NCI-H510A (cell line): ENCODE results near the gene NEDD4L.
"Not testable (repeated sequence)": the region's sequence is repeated elsewhere in the genome, so short reads cannot be mapped to it uniquely, and the experiment has no call there.

Experiments used
- DNase-seq: peaks from one replicate; lab custom pipeline; 2025; lab: John Stamatoyannopoulos, UW

NEDD4L gene

DNA sequence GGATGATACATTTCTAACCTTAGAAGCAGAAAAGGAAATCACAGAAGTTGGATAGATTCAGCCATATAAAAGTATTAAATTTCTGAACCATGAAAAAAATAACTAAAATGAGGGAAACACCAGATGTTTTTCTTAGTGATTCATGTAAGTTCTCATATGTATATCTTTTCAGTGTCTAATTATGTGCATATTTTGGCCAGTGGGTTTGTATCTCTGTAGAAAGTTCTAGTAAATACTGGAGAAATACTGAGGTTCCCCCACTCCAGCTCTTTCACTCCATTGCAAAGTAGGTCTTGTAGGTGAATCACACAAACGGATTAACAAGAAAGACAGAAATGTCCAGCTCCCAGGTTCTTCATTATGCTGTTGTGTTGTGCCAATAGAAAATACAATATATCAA lies 222.3 kb downstream of the NEDD4L start:
- DNase-seq = no peak

DNA sequence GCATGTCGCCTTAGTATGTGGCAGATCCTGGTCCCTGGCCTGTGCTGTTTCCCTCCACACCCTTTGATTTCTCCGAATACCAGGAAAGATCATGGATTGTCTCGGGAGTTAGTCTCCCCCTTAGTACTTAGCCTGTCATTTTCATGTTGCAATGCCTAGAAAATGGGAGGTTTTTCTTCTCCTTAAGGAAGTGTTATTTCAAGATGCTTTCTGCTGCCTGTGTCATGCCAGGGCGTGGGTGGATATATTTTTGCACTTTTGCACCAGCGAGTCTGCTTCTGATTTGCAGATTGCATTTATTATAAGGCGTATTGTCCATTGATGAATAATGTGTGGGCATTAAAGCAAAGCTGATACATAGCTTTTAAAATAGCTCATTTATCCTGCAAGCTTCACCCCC lies 223.5 kb downstream of the NEDD4L start:
- DNase-seq = no peak

DNA sequence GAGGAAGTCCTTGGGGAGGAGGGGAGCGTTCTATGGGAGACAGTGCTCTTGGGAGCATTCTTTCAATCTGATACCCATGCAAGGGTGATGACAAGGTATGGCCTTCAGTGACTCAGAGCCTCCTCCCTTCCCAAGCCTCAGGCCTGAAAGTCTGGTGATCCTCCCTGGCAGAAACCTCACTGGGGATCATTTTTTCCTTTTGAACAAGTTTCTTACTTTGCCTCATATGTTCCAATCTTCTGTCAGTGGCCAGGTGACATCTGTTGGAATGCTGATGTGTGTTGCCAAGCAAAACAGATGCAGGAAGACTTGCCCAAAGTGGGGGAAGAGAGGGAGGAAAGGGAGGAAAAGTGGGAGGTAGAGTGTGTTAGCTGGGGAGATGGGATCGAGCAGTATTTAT lies 224.8 kb downstream of the NEDD4L start:
- no peak for DNase-seq

DNA sequence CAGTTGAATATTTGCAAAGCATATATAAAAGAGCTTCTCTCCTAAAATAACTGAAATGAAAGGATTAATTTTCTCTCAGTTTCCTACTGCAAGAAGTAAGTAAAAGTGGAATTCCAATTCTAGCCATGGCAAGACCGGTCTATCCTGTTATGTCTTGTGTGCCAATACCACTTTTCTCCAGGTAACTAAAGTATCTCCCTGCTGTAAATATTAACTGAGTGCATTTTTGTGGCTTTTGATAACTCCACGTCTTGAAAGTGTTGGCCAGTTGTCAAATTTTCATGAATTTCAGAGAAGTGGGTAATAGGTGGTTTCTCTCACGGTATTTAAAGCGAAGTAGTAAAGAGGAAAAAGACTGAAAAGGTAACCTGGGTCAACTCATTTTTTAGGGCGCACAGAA lies 225.9 kb downstream of the NEDD4L start:
- DNase-seq = no peak

DNA sequence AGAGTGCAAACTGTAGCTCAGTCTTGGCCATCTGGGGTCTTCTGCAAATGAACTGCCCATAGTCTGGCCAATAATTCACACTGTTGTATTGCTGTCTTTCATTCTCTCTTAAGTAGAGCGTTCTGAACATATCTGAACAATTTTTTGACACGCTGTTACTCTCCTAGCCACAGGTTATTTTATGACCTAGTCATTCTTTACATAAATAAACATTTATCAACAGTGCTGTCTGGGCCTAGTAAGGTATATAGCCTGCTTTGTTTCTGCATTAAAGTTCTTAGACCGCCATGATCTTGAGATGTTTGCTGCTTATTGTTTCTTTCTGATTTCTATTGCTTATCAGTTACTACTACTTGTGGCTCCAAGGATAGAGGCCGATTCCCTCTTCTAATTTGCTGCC lies 226.4 kb downstream of the NEDD4L start:
- no peak for DNase-seq

DNA sequence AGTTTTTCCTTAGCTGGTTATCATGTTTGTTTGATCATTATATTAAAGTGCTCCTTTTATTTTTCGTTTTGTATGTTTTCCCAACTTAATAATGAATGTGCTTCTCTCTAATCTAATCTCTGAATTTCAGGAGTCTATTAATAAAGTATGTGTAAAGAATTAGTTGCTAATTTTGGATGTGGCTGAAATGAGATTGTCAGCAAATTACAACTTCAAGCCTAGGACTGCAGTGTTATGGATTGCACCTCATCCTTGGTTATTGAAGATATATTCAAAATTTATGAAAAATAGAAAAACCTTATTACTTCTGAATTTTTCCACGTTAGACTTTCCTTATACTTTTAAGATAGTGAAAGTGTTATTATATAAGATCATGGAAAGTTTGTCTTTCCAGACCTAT lies 227.7 kb downstream of the NEDD4L start:
- no peak for DNase-seq

DNA sequence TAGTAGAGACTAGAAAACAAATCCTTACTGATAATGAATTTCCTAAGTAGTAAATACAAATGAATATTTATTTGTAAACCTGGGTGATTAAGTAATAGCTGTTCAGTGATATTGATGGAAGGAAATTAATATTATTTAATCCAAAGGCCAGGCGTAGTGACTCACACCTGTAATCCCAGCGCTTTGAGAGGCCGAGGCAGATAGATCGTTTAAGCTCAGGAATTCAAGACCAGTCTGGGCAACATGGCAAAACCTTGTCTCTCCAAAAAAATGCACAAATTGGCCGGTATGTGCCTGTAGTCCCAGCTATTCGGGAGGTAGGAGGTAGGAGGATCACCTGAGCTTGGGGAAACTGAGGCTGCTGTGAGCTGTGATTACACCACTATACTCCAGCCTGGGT lies 228.2 kb downstream of the NEDD4L start:
- no peak for DNase-seq

DNA sequence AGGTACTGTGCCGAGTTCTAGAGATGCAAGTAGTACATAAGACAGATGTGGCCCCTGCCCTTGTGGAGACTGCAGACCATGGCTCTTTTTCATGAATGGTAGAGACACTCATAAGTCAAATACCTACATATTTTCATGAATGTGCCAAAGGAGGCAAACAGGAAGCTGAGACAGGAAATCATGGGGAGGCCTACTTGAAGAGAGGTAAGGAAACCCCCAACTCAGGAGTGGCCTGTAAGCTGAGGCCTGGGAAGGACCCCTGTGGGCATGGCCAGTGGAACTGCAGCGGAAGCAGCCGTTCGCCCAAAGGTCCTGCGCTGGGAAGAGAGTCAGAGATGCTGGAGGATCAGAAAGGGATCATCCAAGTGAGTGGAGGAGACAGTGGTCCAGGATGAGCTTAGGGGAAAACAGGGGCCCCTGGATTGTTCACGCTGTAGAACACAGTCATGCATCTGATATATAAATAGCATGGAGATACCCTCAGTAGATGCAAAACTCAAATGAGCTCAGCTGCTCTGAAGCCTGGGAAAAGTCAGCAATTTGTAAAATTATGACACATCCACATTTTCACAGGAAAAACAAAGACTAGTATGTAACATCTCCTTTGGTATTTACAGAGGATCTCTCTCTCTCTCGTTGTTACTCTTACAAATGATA lies 228.9 kb downstream of the NEDD4L start:
- no peak for DNase-seq

DNA sequence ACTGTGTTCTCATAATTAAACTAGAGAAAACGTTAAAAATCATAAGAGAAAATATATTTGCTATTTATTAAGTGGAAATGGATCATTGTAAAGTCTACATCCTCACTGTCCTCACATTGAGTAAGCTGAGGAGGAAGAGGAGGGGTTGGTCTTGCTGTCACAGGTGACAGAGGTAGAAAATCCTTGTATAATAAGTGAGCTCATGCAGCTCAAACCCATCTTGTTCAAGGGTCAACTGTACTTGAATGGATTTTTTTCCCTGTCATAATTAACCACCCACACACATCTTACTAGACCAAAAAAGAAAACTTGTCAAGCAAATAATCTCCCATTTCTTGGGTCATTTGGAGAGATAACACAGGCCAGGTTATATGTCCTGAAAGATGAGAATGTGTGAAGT lies 231.2 kb downstream of the NEDD4L start:
- DNase-seq = no peak

DNA sequence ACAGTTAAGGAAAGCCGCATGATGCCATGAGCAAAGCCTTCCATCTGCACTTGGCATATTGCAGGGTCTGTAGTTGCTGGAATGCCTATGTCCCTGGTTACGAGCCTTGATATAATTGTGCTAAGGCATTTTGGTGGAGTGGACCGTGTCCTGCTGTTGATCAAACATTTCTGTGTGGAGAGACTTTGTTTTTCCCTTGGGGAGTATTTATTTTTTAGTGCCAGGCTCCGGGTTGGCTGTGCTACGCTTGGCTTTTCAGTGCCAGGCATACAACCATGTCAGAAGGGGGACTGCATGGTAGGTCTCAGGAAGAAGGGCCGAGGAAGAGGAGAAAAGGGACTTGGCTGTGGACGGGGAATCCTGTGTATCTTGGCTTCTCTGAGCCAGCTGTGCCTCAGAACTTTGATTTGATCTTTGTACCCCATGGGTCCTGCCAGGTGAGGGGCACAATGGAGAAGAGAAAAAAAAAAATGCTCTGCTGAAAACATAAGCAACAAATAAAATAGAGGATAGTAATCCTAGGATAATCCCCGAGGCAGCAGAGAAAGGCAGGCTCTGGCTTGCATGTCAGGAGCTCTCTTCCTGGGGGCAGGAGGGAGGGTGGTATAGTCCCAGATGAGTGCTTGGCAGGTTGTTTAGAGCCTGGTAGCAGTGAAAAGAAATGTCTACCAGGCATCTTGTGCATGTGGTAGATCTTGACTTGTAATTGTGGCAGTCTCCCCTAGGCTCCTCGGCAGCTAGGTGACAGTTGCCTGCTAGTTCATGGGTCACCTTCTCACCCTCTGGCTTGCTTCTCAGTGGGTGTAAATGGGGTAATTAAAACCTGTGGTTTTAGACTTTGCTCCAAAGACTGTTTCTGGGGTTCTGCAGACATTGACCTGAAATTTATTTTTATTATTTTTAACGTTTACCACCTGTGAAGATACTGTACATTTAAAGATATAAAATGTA lies 233.0 kb downstream of the NEDD4L start:
- DNase-seq = no peak

DNA sequence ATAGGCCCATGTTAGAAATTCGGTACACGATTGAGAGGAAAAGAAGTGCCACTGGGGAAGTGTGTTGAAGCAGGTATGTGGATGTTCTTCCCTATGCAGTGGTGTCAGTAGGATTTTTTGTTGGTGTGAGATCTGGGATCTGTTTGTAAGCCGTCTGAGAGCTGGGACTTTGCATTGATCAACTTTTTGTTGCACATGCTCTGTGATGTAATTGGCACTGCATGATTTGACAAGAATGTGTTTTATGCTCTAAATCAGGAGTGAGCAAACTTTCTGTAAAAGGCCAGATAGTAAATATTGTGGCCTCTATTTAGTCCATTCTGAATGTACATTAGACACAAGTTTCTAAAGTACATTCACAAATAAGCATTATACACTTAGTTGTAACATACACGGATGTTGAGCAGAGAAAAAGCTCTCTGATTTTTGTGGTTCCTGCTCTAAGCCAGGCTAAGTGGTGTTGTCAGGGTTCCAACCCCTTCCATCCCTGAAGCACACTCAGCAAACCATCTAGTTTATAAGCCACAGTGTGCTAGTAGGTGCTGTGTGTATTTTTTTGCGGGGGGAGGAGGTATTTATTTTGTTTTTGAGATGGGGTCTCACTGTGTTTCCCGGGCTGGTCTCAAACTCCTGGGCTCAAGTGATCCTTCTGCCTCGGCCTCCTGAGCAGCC lies 235.6 kb downstream of the NEDD4L start:
- DNase-seq = no peak

DNA sequence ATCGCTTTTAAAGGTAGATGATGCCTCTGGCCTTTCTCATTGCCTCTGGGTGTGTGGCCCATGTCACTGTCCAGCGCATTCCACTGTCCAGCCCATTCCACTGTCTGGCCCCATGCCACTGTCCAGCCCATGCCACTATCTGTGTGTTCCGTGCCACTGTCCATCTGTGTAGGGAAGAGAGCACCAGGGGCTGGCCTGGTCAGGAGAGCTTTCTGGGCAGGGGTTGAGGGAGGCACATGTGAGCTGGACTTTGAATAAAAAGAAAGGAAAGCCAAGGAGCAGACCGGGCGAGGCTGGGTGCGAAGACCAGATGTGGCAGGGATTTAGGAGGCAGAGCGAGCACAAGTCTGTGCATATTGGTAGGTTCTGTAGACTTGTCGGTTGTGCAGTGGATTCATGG lies 236.2 kb downstream of the NEDD4L start:
- DNase-seq = no peak

DNA sequence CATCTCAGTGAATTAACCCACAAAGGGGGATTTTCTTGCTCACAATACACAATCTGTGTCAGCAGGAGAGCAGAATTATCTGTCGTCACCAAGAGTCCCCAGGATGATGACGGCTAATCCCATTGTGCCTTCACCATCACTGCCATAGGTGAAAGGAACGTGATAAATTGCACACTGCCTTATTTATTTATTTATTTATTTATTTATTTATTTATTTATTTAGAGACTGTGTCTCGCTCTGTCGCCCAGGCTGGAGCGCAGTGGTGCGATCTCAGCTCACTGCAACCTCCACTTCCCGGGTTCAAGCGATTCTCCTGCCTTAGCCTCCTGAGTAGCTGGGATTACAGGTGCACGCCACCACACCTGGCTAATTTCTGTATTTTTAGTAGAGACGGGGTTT lies 238.8 kb downstream of the NEDD4L start:
- DNase-seq = not testable (repeated sequence)

DNA sequence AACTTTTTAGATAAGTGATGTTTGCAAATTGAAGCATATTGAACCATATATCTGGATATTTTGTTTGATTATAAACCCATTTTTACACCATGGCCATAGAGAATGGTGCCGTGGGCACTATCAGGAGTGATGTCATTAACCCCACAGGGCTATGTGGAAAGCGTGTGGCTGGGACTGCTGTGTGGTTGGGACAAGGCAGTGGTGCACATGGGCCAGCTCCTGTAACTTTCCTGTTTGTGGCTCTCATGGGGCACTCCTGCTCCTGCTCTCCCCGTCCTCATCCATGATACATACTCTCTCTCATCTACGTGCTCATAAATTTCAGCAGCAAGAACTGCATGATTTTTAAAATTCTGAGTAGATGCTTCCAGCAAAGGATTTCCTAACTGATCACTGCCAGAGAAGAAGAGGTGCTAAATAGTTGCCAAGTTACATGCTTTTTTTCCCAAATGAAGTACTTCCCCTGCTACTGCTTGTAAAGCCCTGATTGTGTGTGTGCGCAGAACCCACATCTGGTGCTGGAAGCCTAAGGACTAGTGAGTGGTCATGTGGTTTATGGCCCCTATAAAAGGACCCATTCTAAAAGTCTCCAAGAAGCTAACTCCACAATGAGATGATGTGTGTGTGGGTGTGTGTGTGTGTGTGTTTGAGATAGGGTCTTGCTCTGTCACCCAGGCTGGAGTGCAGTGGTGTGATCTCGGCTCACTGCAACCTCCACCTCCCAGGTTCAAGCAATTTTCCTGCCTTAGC lies 240.8 kb downstream of the NEDD4L start:
- DNase-seq = no peak

DNA sequence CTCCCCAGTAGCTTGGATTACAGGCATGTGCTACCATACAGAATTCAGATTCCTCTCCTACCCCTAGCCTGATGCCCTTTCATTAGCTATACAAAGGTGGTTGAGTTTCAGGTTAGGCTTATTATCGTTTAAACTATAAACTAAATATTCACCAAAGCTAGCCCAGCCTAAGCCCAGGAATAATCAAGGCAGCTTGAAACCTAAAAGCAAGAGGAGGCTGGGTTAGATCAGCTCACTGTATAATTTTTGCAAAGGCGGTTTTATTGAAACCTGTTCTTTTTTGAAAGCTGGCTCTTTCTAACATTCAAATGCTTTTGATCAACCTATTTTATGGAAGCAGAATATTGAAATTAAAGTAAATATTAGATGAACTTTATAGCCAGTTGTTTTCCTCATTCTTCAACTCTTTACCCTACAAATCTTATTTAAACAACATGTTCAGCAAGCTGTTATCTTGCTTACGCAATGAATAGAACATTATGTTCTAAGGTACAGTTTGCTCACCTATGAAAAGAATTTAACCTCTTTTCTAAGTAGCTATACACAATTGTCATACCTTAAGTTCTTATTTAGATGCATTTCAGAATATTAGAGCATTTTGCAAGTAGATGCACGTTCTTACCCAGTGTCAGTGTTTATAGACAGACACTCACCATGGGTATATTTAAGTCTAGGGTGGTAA lies 241.6 kb downstream of the NEDD4L start:
- DNase-seq = no peak

DNA sequence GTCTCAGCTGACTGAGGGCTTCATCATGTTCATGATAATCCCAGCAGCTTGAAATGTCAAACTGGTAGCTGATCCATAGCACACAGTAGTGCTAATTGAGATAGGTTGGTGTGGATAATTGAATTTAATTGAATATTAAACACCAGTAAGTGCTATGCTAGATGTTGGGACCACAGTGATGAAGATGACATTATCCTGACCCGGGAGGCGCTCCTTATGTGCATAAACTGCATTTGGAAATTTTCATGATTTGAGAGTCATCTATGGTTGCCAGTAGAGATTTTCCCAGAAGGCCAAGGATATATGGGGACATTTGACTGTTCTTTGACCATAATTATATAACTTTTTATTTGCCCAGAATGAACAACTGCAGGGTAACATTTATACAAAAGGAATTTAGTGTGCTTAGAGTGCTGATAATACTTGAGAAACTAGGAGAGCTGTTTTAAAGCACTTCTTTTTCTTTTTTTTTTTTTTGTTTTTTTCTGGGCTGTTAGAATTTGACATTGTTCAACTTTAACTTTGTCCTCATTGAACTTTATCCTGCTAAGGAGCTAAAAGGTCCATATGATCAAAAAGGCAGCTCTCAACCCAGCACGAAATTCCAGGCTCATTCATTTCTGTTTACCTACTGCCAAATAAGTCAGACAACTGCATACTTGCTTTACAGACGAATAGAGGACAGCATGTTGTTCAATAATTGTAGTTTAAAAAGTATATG lies 242.8 kb downstream of the NEDD4L start:
- no peak for DNase-seq

DNA sequence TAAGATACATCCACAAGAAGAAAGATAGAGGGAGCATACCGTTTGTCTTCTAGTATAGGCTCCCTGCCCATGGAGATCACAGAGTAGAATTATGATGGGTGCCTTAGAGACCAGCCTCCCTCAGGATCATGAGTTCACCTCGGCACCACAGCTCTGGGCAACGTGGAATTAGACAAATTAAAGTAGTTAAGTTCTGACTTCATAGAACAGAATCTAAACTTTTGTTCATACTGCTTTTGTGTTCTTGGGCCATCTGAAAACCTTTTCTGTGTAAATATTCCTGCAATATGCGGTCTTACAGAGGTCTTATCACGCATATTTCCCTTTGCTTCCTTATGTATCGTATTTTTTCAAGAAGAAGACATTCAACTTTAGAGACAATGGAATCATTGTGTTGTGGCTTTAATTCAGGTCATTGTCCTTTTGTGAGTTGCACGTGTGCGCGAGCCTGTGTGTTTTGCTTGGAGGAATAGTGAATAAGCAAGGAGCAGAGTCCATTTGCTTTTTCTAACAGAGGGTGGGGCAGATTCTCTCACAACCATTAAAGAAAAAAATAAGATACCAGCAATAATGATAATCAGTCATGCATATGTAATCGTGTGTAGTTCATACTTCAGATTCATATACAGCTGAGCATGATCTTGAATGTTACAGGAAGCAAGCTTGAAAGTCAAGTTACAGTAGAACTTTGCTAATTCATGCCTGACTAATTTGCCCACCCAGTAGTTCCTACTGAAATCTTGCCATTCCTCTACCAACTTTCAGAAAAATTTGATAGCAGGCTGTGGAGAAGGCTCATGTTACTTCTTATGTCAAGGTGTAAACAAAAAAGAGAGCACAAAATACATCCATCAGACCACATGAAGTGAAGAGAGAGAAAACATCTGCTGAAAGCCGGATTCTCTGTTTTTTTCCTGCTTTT lies 243.6 kb downstream of the NEDD4L start:
- DNase-seq = no peak

DNA sequence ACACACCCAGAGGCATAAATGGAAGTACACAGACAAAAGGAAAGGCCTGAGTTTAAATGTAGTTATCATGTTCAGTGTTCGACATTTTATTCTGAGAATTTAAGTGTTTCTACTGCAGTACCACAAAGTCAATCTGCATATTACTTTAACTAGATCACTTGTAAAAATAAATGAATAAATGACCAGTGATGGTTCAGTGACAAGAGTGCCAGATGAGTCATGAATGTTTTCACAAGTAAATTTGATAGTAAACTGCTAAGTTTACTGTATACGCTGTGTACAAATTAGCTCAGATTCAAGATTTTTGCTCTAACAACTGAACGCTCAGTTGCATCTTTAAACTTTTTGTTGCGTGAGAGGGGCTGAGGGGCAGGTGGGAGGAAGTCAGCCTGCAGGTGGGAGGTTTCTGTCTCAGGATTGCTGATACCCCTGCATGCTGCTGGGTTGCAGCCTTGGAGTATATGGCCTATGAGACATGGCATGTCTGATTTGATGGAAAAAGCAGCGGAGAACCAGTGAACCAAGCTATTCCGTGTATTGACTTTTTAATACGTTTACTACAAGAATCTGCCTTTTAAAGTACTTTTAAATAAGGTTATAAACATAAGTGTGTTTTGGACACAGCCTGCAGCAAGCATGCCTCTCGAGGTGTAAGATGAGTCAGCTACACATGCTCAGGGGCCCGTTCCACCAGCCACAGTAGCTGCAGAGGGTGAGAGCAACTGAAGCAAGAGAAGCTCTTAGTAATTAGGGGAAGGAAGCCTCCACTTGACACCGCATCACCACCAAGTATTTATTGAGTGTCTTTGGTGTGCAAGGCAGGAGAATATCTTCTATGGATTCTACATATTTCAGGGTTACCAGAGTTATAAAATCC lies 245.1 kb downstream of the NEDD4L start:
- DNase-seq = peak; percentile 45
